Esophagus squamous epithelium (tissue), 5 donors: ENCODE results near the gene GNA12. TPM values are rescaled to one million over a fixed set of nuclear protein-coding genes. Genes with fewer than 3 reads are reported as not detected.

Experiments used
- DNase-seq: peaks from one replicate; lab custom pipeline; 2025; lab: John Stamatoyannopoulos, UW
- H3K27ac ChIP-seq, 4 donors: fragments of 200-600 bp; sonication (generic); one replicate each; pipeline ENCODE4 v1.5.1; 2016 to 2019; ENCODE audit warnings: mild to moderate bottlenecking in 1 of 4
- H3K27me3 ChIP-seq, 4 donors: fragments of 200-600 bp; sonication (generic); 1 replicate in 3 of 4; 2 replicates in 1 of 4; pipeline versions ENCODE4 v1.5.1 to v1.6.0; 2017 to 2021; ENCODE audit warnings: antibody characterized with exemption in 1 of 4
- H3K36me3 ChIP-seq, 3 donors: fragments of 200-600 bp; sonication (generic); one replicate each; pipeline ENCODE4 v1.5.1; 2016 to 2019
- H3K4me1 ChIP-seq, 3 donors: fragments of 200-600 bp; sonication (generic); one replicate each; pipeline ENCODE4 v1.5.1; 2017 to 2019
- H3K4me3 ChIP-seq, 4 donors: fragments of 200-600 bp; sonication (generic); 1 replicate in 3 of 4; 2 replicates in 1 of 4; pipeline ENCODE4 v1.5.1; 2016 to 2019; ENCODE audit warnings: mild to moderate bottlenecking in 2 of 4, moderate library complexity in 1 of 4
- H3K9me3 ChIP-seq, 3 donors: fragments of 200-600 bp; sonication (generic); one replicate each; pipeline ENCODE4 v1.5.1; 2016 to 2019
- CTCF ChIP-seq, 6 experiments: fragments of 450-650 bp in 4 of 6; fragments of 200-600 bp in 2 of 6; sonication (generic) in 2 of 6; IDR thresholded peaks; one replicate each; pipeline ENCODE4 v1.5.1; 2016 to 2019; ENCODE audit warnings: antibody characterized with exemption in 6 of 6, mild to moderate bottlenecking in 4 of 6, moderate library complexity in 4 of 6
- POLR2A ChIP-seq, 4 donors: fragments of 450-650 bp; IDR thresholded peaks; one replicate each; pipeline ENCODE4 v1.6.1; 2017; ENCODE audit warnings: antibody characterized with exemption in 4 of 4, mild to moderate bottlenecking in 4 of 4, moderate library complexity in 3 of 4
- WGBS, 2 donors: methylation state at CpG; one replicate each; pipeline ENCODE4 v1.1.5; 2018; 5-methylcytosine and 5-hydroxymethylcytosine counted together
- intact Hi-C: fragments of 100-400 bp; cut with DNase I; formaldehyde crosslinking; loops from one replicate; pipeline ENCODE4 v1.15.0; 2022
- total RNA-seq, 4 donors: library from RNA; depleted of rRNA; stranded (reverse); fragments of >200 nt; gene quantifications; one replicate each; pipeline ENCODE4 v1.1.0, GENCODE V29; 2016
- donor health status: DM: yes; HTN: yes; CAD: no.

GNA12 gene
- total RNA-seq, 4 donors from 2014 or later: 6.6 to 11.6 (median 7.6) TPM

DNA sequence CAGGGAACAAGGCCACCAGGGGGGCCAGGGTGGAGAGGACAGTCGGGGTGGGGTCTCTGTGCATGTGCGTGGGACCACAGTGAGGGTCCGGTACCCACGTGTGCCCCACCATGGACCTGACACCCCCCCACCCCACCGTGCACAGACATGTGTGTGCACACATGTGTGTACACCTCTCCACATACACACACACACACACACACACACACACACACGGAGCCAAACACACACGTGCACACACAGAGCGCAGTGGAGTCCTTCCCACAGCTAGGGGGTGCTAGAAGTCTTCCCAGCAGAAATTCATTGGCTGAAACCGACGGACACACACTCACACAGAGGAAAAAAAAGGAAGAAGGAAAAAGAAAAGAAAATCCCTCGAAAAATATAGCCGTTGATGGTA, 42.8 kb upstream of the GNA12 start:
- WGBS, 2 donors: 0 to 6% methylated on average over 7 to 8 of the region's 12 CpGs
- intact Hi-C loops: no loop called here
- Histone ChIP-seq H3K4me3 (no peak overlapping the region), H3K27me3 (peaks cover 0 to 16% (median 0%) of the 10 kb centered on the region in 4 donors), H3K36me3 (no peaks in the 10 kb centered on the region), H3K4me1 (peaks cover 0 to 8% (median 0%) of the 10 kb centered on the region in 3 donors), H3K27ac (no peak overlapping the region), H3K9me3 (no peaks in the 10 kb centered on the region)
- peak; percentile 70 to 91 (median 84) for TF ChIP-seq CTCF (IDR thresholded peaks at IDR 0.05)
- TF ChIP-seq POLR2A (IDR thresholded peaks at IDR 0.05): no peak
- peak; percentile 22 for DNase-seq

DNA sequence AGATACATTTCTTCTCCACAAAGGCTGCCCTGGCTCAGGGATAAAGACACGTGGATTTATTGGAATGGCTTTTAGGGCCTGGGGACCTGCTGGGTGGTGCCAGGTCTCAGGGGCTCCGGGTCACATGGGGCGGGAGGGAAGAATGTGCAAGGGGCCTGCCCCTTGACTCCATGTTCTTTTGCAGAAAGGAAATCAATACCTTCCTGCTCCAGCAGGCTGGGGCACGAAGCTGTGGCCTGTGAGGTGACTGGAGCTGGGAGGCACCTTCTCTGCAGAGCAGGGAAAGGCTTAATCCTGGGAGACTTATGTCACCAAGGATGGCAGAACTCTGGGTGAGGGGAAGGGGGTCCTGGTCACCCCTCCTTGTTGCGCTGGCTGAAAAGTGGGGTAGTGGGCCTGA, 42.3 kb upstream of the GNA12 start:
- Histone ChIP-seq H3K36me3 (no peaks in the 10 kb centered on the region), H3K4me1 (peaks cover 0 to 8% (median 0%) of the 10 kb centered on the region in 3 donors), H3K27me3 (peaks cover 0 to 16% (median 0%) of the 10 kb centered on the region in 4 donors), H3K9me3 (no peaks in the 10 kb centered on the region), H3K27ac (no peak overlapping the region), H3K4me3 (no peak overlapping the region)
- intact Hi-C loops: no loop called here
- WGBS, 2 donors: 20 to 40% methylated on average over 2 of the region's 5 CpGs
- DNase-seq: no peak
- TF ChIP-seq CTCF (IDR thresholded peaks at IDR 0.05): no peak
- no peak for TF ChIP-seq POLR2A (IDR thresholded peaks at IDR 0.05)

DNA sequence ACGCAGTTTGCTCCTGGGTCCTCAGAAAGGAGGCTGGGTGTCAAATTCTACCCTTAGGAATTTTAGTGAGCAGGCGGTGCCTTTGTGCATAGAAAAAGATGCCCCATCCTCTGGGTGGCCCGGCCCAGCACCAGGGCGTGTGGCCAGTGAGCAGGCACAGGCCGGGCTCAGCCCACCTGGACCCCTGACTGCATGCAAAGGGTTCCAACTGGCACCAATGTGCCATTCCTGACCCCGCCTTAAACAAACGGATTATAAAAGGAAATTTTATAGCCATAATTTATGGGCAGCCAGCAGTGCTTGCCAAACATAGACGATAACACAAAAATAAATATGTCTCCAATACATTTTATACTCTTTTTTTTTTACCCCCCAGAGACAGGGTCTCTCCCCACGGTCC, 40.1 kb upstream of the GNA12 start:
- no peak for DNase-seq
- TF ChIP-seq POLR2A (IDR thresholded peaks at IDR 0.05): no peak
- TF ChIP-seq CTCF (IDR thresholded peaks at IDR 0.05): no peak
- H3K4me1 ChIP-seq: peaks cover 0 to 17% (median 0%) of the 10 kb centered on the region in 3 donors
- intact Hi-C loops: no loop called here
- no peaks in the 10 kb centered on the region for H3K9me3 ChIP-seq
- H3K27me3 ChIP-seq: peaks cover 0 to 16% (median 0%) of the 10 kb centered on the region in 4 donors
- H3K36me3 ChIP-seq: no peaks in the 10 kb centered on the region
- no peak overlapping the region for H3K27ac ChIP-seq
- 35 to 52% methylated on average over 7 to 9 of the region's 9 CpGs for WGBS, 2 donors
- H3K4me3 ChIP-seq: no peak overlapping the region

- intact Hi-C loops: no loop called here
- WGBS, 2 donors: 100% methylated on average over 3 to 6 of the region's 17 CpGs
Measured at GRCh38 chr7:2883101-2883500, 39.0 kb upstream of the GNA12 start.

GRCh38 chr7:2882111-2882510, 38.0 kb upstream of the GNA12 start:
- WGBS, 2 donors: 40 to 63% methylated on average over 1 to 7 of the region's 10 CpGs
- H3K4me1 ChIP-seq: peaks cover 0 to 21% (median 0%) of the 10 kb centered on the region in 3 donors
- no peaks in the 10 kb centered on the region for H3K9me3 ChIP-seq
- H3K36me3 ChIP-seq: no peaks in the 10 kb centered on the region
- H3K4me3 ChIP-seq: no peak overlapping the region
- no peak overlapping the region for H3K27ac ChIP-seq
- DNase-seq: no peak
- intact Hi-C loops: no loop called here
- peaks cover 0 to 16% (median 0%) of the 10 kb centered on the region in 4 donors for H3K27me3 ChIP-seq
- TF ChIP-seq POLR2A (IDR thresholded peaks at IDR 0.05): no peak
- TF ChIP-seq CTCF (IDR thresholded peaks at IDR 0.05): no peak

More at GRCh38 chr7:2883101-2883500, 39.0 kb upstream of the GNA12 start:
- Histone ChIP-seq H3K27ac (no peak overlapping the region), H3K36me3 (no peaks in the 10 kb centered on the region), H3K27me3 (peaks cover 0 to 16% (median 0%) of the 10 kb centered on the region in 4 donors), H3K4me3 (no peak overlapping the region), H3K9me3 (no peaks in the 10 kb centered on the region), H3K4me1 (peaks cover 0 to 22% (median 0%) of the 10 kb centered on the region in 3 donors)
- DNase-seq: no peak
- TF ChIP-seq POLR2A (IDR thresholded peaks at IDR 0.05) (no peak), CTCF (IDR thresholded peaks at IDR 0.05) (no peak)
